OCI-LY7 (cell line): ENCODE results near the gene DRC7. TPM values are rescaled to one million over a fixed set of nuclear protein-coding genes. Genes with fewer than 3 reads are reported as not detected.

Source experiments
- BruUV-seq: library from RNA; stranded (reverse); fragments of 400-500 nt; replicated peaks from 2 replicates; lab custom pipeline; 2021; lab: Mats Ljungman, UMichigan
- CTCF ChIA-PET: fragments of 300-600 bp; sonication (Branson Sonifier 250); formaldehyde crosslinking; loops from one replicate; lab custom pipeline; 2022; ENCODE audit warnings: antibody characterized with exemption; ENCODE audit not compliant: unreplicated experiment; lab: Charles Lee
- POLR2A ChIA-PET: fragments of 300-600 bp; sonication (Branson Sonifier 250); formaldehyde crosslinking; loops from one replicate; lab custom pipeline; 2022; ENCODE audit warnings: antibody characterized with exemption; lab: Charles Lee
- DNase-seq: peaks from one replicate; pipeline ENCODE4 v3.0.0-alpha.2; 2015; ENCODE audit warnings: low spot score
- H2AFZ ChIP-seq: fragments of 200-600 bp; sonication (generic), shearing (Covaris generic); 2 replicates; pipeline ENCODE4 v1.6.1; 2014; ENCODE audit warnings: mild to moderate bottlenecking, antibody characterized with exemption, low read length, moderate library complexity
- H3K27ac ChIP-seq: fragments of 200-600 bp; sonication (generic); 2 replicates; pipeline ENCODE4 v1.5.1; 2014; ENCODE audit warnings: mixed run types, low read depth, mild to moderate bottlenecking, moderate library complexity, low read length, inconsistent platforms; ENCODE audit not compliant: poor library complexity, severe bottlenecking
- H3K36me3 ChIP-seq: fragments of 200-600 bp; sonication (generic); 2 replicates; pipeline ENCODE4 v1.6.1; 2014; ENCODE audit warnings: mild to moderate bottlenecking, antibody characterized with exemption, low read length, moderate library complexity, mixed read lengths; ENCODE audit not compliant: insufficient read depth
- H3K4me1 ChIP-seq: fragments of 200-600 bp; sonication (generic); 2 replicates; pipeline ENCODE4 v1.5.1; 2014; ENCODE audit warnings: mild to moderate bottlenecking, low read length; ENCODE audit not compliant: insufficient read depth, poor library complexity, severe bottlenecking
- H3K4me2 ChIP-seq: fragments of 200-600 bp; sonication (generic); 2 replicates; pipeline ENCODE4 v1.6.1; 2014; ENCODE audit warnings: mild to moderate bottlenecking, low read length
- H3K4me3 ChIP-seq: fragments of 200-600 bp; sonication (generic); 2 replicates; pipeline ENCODE4 v1.5.1; 2014; ENCODE audit warnings: mild to moderate bottlenecking, low read depth, low read length; ENCODE audit not compliant: poor library complexity, severe bottlenecking
- H3K79me2 ChIP-seq: fragments of 200-600 bp; sonication (generic); 2 replicates; pipeline ENCODE4 v1.6.1; 2016; ENCODE audit warnings: low read depth, mild to moderate bottlenecking, low read length, moderate library complexity, mixed read lengths; ENCODE audit not compliant: insufficient read depth
- H3K9me2 ChIP-seq: fragments of 200-600 bp; sonication (generic); 2 replicates; pipeline ENCODE4 v1.6.1; 2016; ENCODE audit warnings: mild to moderate bottlenecking, low read length, mixed read lengths; ENCODE audit not compliant: insufficient read depth
- H3K9me3 ChIP-seq: fragments of 200-600 bp; sonication (generic); 2 replicates; pipeline ENCODE4 v1.6.1; 2014; ENCODE audit warnings: mild to moderate bottlenecking, mixed run types, low read length, mixed read lengths
- H4K20me1 ChIP-seq: fragments of 200-600 bp; sonication (generic); 2 replicates; pipeline ENCODE4 v1.6.1; 2014; ENCODE audit warnings: mild to moderate bottlenecking, antibody characterized with exemption, low read length, moderate library complexity, mixed read lengths; ENCODE audit not compliant: insufficient read depth
- EZH2phosphoT487 ChIP-seq: fragments of 200-600 bp; sonication (generic); IDR thresholded peaks from 2 replicates; pipeline ENCODE4 v1.6.1; 2018; ENCODE audit warnings: low read depth, borderline replicate concordance, mild to moderate bottlenecking, mixed run types, antibody characterized with exemption, low read length, moderate library complexity, mixed read lengths
- intact Hi-C: fragments of 100-400 bp; cut with micrococcal nuclease; formaldehyde crosslinking; loops from one replicate; pipeline ENCODE4 v1.10.0; 2022; ENCODE audit not compliant: unreplicated experiment
- total RNA-seq, 2 experiments: library from RNA; depleted of rRNA in 1 of 2; stranded (reverse); fragments of >200 nt in 1 of 2; shearing (Covaris generic) in 1 of 2; gene quantifications; 2 replicates each; pipeline ENCODE4 v1.2.3, GENCODE V29; 2014 to 2022
- TF ChIP-seq, protein P1 (sequence below): fragments of 200-600 bp; sonication (generic); conservative IDR thresholded peaks from 2 replicates; pipeline ENCODE4 v1.5.1; 2014; ENCODE audit warnings: mild to moderate bottlenecking, antibody characterized with exemption, low read length, moderate library complexity, mixed read lengths

The DRC7 gene
- total RNA-seq, 2 experiments from 2014 or later: 0.44 to 0.46 TPM

DNA sequence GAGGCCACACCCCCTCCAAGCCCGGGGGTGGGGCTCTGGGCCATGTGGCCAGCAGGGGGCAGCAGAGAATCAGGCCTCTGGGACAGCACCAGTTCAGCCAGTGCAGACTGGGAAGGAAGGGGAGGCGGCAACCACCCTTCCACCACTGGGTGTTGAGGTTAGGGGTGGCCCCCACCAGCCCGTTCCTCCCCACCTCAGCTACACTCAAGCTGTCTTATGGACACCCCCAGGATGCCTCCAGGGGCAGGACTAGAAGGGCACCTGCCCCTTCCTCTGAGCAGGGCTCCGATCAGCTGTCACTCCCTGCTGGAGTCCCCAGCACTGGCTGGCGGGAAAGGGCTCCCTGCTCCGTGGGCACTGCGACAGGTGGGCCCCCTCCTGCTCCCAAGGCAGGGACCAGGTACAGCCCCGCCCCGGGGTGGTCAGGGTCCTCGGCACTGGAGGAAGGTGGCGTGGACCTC, 62.8 kb downstream of the DRC7 start:
- peak; percentile 78 for DNase-seq
- intact Hi-C loops: loop anchor here (5.0 kb wide), 1 partner anchor 245 kb away; the partner anchor contains the start of genes USB1 and ZNF319

DNA sequence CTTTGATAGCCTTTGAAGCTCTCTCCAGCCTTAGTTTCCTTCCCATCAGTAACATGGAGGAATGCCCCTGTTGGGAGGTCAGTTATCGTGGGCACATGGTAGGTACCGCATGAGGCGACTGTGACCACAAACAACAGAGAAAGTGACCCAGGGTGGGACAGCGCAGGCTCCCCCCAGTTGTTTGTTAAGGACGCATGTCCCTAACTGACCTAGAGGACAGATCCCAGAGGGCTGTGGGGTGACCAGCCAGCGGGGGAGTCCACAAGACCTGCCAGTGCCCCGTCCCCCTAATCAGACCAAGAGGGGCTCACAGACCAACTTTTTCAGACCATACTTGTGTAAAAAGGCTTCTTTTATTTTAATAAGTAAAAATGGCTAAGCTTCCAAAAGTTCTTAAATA, 63.3 kb downstream of the DRC7 start:
- Histone ChIP-seq H3K4me2 (no peak overlapping the region), H3K4me3 (no peak overlapping the region), H3K9me2 (no peaks in the 10 kb centered on the region), H3K4me1 (no peaks in the 10 kb centered on the region), H4K20me1 (no peaks in the 10 kb centered on the region), H2AFZ (no peak overlapping the region), H3K27ac (no peak overlapping the region), H3K36me3 (peaks cover 8% of the 10 kb centered on the region; the same call in 1 of the 2 replicates), H3K9me3 (no peaks in the 10 kb centered on the region), H3K79me2 (no peaks in the 10 kb centered on the region)
- intact Hi-C loops: loop anchor here (5.0 kb wide), 1 partner anchor 244 kb away; the partner anchor contains the start of genes USB1 and ZNF319
- CTCF ChIA-PET: no interaction called here
- no TSS peak for BruUV-seq
- TF ChIP-seq, protein P1, sequence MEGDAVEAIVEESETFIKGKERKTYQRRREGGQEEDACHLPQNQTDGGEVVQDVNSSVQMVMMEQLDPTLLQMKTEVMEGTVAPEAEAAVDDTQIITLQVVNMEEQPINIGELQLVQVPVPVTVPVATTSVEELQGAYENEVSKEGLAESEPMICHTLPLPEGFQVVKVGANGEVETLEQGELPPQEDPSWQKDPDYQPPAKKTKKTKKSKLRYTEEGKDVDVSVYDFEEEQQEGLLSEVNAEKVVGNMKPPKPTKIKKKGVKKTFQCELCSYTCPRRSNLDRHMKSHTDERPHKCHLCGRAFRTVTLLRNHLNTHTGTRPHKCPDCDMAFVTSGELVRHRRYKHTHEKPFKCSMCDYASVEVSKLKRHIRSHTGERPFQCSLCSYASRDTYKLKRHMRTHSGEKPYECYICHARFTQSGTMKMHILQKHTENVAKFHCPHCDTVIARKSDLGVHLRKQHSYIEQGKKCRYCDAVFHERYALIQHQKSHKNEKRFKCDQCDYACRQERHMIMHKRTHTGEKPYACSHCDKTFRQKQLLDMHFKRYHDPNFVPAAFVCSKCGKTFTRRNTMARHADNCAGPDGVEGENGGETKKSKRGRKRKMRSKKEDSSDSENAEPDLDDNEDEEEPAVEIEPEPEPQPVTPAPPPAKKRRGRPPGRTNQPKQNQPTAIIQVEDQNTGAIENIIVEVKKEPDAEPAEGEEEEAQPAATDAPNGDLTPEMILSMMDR: no peak
- no peak for TF ChIP-seq EZH2phosphoT487
- POLR2A ChIA-PET: no interaction called here
- no peak for DNase-seq

More for the DNA sequence above, 62.8 kb downstream of the DRC7 start:
- H3K36me3 ChIP-seq: peaks cover 8% of the 10 kb centered on the region; the same call in 1 of the 2 replicates
- CTCF ChIA-PET: no interaction called here
- TF ChIP-seq, protein P1: peak; percentile 93
- no peak for TF ChIP-seq EZH2phosphoT487
- H3K9me3 ChIP-seq: no peaks in the 10 kb centered on the region
- no peak overlapping the region for H3K4me2 ChIP-seq
- H4K20me1 ChIP-seq: no peaks in the 10 kb centered on the region
- no peaks in the 10 kb centered on the region for H3K4me1 ChIP-seq
- H3K27ac ChIP-seq: no peak overlapping the region
- BruUV-seq: no TSS peak
- no peaks in the 10 kb centered on the region for H3K79me2 ChIP-seq
- H3K4me3 ChIP-seq: no peak overlapping the region
- H2AFZ ChIP-seq: no peak overlapping the region
- POLR2A ChIA-PET: no interaction called here
- no peaks in the 10 kb centered on the region for H3K9me2 ChIP-seq

DNA sequence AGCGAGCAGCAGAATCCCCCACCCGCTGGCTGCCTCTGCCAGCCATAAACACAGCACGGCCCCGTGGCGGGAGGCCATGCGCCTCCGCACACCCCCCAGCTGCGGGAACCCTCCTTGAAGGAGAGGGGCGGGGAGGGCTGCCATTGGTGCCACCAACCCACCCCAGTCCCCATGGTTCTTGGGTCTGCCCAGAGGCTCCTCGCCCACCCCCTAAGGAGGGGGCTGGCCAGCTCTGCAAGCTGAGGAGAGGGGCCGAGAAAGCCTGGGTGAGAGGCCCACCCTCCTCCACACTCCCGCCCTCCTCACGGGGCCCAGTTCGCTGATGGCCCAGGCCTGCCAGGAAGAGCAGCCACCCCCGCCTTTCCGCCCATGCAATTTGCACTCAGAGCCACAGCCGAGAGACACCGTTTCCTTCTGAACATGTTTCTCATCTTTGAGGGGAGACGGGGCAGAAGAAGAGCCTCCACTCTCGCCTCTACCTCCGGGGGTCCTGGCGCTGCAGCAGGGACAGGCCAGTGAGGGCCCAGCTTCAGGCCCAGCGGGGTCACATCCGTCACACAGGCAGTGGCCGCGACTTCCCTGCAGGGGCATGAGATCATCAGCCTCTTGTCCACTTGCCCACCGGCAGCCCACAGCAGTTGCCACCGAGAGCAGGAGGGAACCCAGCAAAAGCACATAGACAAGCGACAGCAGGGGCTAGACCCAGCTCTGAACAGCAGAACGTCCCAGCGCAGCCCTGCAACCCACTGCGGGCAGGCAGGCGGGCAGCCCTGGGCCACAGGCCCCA, 63.9 kb downstream of the DRC7 start:
- no TSS peak for BruUV-seq
- no peaks in the 10 kb centered on the region for H3K4me1 ChIP-seq
- H3K79me2 ChIP-seq: no peaks in the 10 kb centered on the region
- intact Hi-C loops: loop anchor here (5.0 kb wide), 1 partner anchor 244 kb away; the partner anchor contains the start of genes USB1 and ZNF319
- ChIA-PET POLR2A (no interaction called here), CTCF (no interaction called here)
- no peak overlapping the region for H3K4me2 ChIP-seq
- H3K36me3 ChIP-seq: peaks cover 8% of the 10 kb centered on the region; the same call in 1 of the 2 replicates
- H3K27ac ChIP-seq: no peak overlapping the region
- H3K9me2 ChIP-seq: no peaks in the 10 kb centered on the region
- H3K4me3 ChIP-seq: no peak overlapping the region
- TF ChIP-seq EZH2phosphoT487: no peak
- TF ChIP-seq, protein P1: no peak
- H2AFZ ChIP-seq: no peak overlapping the region
- no peak for DNase-seq
- H4K20me1 ChIP-seq: no peaks in the 10 kb centered on the region
- H3K9me3 ChIP-seq: no peaks in the 10 kb centered on the region
